ENCODE measurements around the gene CAMSAP3.

DNA sequence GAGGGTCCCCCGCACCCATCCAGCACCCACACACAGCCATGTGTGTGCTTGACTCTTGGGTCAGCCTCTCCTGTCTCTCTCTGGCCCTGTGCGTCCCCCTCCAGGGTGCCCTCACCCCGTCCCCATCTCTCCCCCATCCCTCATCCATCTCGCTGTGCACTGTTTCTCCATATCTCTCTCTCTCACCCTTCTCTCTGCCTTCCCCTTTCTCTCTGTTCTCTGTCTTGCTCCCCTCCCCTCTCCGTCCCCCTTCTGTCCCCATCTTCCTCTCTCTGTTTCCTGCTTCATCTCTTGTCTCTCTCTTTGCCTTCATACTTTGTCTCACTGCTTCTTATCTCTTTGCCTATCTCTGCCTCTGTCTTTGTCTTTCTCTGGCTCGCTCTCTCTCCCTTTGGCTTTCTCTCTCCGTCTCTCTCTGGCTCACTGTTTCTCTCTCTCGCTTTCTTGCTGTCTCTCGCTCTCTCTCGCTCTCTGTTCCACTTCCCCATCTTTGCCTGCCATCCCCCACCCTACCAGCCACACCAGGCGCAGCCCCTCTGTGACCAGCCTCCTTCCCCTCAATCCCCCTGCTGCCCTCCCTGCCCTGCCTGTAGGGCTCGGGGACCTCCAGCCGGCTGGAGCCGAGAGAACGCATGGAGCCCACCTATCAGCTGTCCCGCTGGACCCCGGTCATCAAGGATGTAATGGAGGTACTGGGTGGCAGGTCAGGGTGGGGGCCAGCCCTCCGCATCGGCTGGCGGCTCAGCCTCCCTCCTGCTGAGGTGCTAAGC, 50.2 kb downstream of the CAMSAP3 start:
- TF ChIP-seq POLR2AphosphoS5 (IDR thresholded peaks at IDR 0.05) (peak; percentile 10 to 71 (median 36)), POLR2A (IDR thresholded peaks at IDR 0.05) (no peak)
- TF ChIP-seq, protein P1, sequence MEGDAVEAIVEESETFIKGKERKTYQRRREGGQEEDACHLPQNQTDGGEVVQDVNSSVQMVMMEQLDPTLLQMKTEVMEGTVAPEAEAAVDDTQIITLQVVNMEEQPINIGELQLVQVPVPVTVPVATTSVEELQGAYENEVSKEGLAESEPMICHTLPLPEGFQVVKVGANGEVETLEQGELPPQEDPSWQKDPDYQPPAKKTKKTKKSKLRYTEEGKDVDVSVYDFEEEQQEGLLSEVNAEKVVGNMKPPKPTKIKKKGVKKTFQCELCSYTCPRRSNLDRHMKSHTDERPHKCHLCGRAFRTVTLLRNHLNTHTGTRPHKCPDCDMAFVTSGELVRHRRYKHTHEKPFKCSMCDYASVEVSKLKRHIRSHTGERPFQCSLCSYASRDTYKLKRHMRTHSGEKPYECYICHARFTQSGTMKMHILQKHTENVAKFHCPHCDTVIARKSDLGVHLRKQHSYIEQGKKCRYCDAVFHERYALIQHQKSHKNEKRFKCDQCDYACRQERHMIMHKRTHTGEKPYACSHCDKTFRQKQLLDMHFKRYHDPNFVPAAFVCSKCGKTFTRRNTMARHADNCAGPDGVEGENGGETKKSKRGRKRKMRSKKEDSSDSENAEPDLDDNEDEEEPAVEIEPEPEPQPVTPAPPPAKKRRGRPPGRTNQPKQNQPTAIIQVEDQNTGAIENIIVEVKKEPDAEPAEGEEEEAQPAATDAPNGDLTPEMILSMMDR (IDR thresholded peaks at IDR 0.05 in 8 of 11, conservative IDR thresholded peaks at IDR 0.05 in 3 of 11) = no peak

Data from spleen (tissue), 7 donors.